ES-I3 (cell line): Measurements from ENCODE around the gene GPATCH8.

Experiments used
- H3K36me3 ChIP-seq: 2 replicates; pipeline ENCODE4 v1.6.1; 2013; ENCODE audit warnings: mild to moderate bottlenecking, low read length, control low read depth, moderate library complexity; ENCODE audit not compliant: insufficient read depth
- H3K4me1 ChIP-seq: 2 replicates; pipeline ENCODE4 v1.6.1; 2013; ENCODE audit warnings: mild to moderate bottlenecking, control low read depth, low read length; ENCODE audit not compliant: insufficient read depth
- H3K9ac ChIP-seq: 2 replicates; pipeline ENCODE4 v1.6.1; 2013; ENCODE audit warnings: low read depth, mild to moderate bottlenecking, low read length, moderate library complexity
- H3K9me3 ChIP-seq: 2 replicates; pipeline ENCODE4 v1.6.1; 2013; ENCODE audit warnings: mild to moderate bottlenecking, low read length, moderate library complexity; ENCODE audit not compliant: control insufficient read depth, insufficient read depth

The GPATCH8 gene

DNA sequence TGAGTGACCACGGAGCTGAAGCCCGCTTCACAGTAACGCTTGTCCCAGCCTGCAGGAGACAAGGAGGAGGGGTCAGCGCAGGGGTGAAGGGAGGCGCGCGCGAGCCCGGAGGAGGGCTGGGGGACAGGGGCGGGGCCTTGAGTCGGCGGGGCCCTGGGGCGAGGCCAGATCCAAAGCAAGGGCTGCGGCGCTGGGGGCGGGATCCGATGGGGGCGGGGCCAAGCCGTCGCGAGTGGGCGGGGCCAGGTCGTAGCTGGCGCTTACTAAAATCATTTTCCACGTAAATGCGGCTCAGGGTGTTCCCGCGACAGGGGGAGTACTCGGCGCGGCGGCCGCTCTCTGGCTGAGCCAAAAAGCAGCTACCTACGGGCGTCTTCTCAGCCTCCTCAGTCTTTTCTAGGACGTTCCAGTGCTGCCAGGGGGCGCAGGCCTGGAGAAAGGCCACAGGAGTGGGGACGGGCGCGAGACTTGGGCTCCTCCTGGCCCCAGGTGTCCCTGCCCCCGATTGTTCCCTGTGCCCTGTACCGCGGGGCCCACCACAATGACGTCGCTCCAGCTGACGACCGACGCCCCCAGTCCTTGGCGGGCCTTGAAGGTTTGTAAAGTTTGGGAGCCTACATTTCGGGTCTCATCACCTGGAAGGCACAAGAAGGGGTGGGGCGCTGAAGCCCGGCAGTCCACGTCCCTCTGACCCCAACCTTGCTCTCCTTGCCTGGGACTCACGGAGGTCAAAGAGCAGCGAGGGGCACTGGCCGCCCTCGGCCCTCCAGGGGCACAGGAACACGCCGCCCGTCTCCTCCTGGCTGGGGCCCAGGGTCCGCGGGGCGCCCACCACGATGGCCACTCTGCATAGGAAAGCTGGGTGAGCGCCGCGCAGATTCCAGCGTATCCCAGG, 117.7 kb downstream of the GPATCH8 start:
- Histone ChIP-seq H3K36me3 (no peaks in the 10 kb centered on the region), H3K9ac (peak overlapping the region; percentile 72), H3K9me3 (no peaks in the 10 kb centered on the region), H3K4me1 (peaks cover 16% of the 10 kb centered on the region)

DNA sequence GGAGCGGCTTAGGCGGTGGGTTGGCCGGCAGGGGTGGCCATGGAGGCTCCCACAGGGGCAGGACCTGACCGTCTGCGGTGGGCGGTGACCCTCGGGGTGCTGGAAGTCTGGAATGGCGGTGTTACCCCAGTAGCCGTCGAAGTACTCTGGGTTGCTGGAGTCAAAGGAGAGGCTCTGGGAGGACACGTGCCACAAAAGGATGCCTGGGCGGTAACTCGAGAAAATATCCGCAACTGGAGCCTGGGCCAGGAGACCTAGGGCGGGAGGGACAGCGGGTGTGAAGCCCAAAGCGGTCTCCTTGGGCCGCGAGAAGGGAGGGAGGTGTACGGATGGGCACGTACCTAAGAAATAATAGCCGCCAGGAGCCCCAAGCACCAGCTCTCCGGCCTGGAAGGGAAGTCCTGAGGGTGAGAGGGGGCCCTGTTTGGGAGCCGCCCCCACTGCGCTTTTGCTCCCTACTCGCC, 118.4 kb downstream of the GPATCH8 start:
- Histone ChIP-seq H3K9ac (peak overlapping the region; percentile 60), H3K36me3 (no peaks in the 10 kb centered on the region), H3K4me1 (peaks cover 16% of the 10 kb centered on the region), H3K9me3 (no peaks in the 10 kb centered on the region)

DNA sequence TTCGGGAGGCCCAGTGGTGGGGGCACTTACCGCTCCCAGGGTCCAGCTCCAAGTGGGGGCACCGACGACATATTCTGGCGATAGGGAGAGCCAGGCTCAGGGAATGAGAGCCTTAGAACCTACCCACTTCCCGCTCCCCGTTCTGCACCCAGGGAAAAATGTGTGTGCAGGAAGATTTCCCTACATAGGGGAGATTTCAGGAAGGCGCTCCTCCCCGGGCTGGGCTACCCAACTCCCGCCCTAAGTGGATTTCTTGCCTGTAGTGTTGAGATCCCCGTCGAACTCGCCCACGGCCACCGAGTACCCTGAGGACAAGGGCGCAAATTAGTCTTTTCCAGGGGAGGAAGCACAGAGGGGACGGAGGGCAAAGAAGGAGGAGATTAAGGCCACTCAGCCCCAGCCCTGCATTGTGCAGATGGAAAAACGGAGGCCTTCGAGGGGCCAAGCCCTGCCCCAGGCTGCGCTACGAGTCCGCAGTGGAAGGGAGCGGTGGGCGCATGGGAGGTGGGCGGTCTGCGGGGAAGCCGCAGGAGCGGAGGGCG, 118.9 kb downstream of the GPATCH8 start:
- Histone ChIP-seq H3K4me1 (peaks cover 12% of the 10 kb centered on the region; the same call in 1 of the 2 replicates), H3K36me3 (no peaks in the 10 kb centered on the region), H3K9me3 (no peaks in the 10 kb centered on the region), H3K9ac (peak overlapping the region; percentile 60)

DNA sequence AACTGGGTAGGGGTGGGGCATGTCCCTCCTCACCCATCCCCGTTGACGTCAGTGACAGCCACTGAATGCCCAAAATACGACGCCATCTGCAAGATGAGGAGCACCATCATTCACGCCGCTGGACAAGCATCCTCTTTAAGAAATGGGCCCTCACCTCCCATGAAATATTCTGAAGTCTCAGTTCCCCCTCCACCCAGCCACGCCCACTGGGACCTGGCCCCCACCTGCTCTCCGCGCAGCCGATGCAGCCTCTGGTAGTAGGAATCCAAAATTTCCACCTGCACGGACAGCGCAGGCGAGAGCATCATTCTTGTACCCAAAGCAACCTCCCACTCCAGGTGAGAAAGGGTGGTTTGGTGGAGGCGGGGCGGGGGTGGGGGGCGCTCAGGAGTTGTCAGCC, 119.3 kb downstream of the GPATCH8 start:
- H3K9ac ChIP-seq = no peak overlapping the region
- H3K9me3 ChIP-seq = no peaks in the 10 kb centered on the region
- peaks cover 11% of the 10 kb centered on the region; the same call in 1 of the 2 replicates for H3K4me1 ChIP-seq
- no peaks in the 10 kb centered on the region for H3K36me3 ChIP-seq

DNA sequence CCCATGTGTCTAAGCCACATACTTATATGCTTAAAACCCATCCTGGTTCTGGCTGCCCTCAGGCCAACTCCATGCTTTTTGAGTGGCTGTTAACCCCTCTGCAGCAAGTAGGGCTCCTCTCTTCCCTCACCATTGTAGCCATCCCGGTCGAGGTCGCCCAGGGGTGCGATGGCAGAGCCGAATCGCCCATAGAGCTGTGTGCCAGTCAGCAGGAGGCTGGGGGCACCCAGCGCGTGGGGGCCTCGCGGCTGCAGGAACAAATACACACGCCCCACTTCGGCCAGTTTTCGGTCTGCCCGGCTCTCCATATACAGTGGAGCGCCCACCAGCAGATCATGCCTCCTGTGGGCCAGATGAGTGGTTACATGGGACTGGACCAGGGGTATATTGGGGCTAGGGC, 119.8 kb downstream of the GPATCH8 start:
- Histone ChIP-seq H3K36me3 (no peaks in the 10 kb centered on the region), H3K9ac (no peak overlapping the region), H3K4me1 (peaks cover 11% of the 10 kb centered on the region; the same call in 1 of the 2 replicates), H3K9me3 (no peaks in the 10 kb centered on the region)

DNA sequence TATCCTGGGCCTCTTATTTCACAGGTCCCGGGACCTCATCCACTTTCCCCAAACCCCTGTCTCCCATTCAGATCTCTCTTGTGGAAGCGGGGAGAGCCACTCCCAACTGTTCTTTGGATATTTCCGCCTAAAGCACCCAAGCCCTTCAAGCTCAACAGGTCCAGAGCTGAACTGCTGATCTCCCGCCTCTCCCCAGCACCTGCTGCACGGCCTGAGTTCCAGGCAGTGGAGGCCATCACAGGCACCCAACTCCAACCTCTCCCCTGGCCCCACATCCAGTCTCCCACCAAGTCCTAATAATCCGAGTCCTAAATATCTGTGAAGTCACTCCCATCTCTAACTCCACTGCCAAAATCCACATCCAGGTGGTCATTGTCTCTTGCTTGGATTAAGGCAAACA, 120.3 kb downstream of the GPATCH8 start:
- no peak overlapping the region for H3K9ac ChIP-seq
- H3K36me3 ChIP-seq = no peaks in the 10 kb centered on the region
- peaks cover 11% of the 10 kb centered on the region; the same call in 1 of the 2 replicates for H3K4me1 ChIP-seq
- H3K9me3 ChIP-seq = no peaks in the 10 kb centered on the region

DNA sequence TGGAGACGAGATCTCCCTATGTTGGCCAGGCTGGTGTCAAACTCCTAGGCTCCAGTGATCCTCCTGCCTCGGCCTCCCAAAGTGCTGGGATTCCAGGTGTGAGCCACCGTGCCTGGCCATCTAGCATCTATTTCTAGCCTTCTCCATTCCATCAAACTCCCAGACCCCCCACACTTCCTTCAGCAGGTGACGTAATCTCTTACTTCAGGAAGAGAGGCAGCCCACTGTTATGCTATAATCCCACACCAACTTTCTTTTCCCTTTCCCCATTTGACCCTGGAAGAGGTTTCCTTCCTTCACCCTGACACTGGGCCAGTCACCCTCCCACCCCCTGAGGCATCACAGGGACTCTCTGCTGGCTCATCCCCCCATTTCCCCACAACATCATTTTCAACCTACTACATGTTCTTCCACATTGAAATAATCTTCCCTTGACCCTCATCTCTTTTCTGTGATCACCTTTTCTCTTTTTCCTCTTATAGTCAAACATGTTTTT, 121.3 kb downstream of the GPATCH8 start:
- H3K9ac ChIP-seq = no peak overlapping the region
- no peaks in the 10 kb centered on the region for H3K36me3 ChIP-seq
- peaks cover 11% of the 10 kb centered on the region; the same call in 1 of the 2 replicates for H3K4me1 ChIP-seq
- no peaks in the 10 kb centered on the region for H3K9me3 ChIP-seq

DNA sequence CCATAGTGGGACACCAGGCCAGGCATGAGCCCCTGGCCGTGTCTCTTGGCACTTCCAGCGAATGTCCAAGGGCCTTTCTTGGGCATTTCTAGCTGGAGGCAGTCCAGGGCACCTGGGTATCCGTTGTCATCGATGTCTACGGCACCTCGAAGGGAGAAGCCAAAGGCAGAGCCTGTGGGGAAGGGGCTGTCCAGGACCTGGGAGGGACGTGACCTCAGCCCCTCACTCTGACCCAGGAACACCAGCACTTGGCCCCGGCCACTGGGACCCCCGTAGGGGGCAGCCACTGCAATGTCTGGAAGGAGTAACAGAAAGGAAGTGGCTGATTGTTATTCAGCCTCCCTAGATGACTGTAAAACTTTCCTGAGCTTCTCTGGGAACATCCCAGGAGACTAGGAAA, 122.4 kb downstream of the GPATCH8 start:
- no peak overlapping the region for H3K9ac ChIP-seq
- no peaks in the 10 kb centered on the region for H3K9me3 ChIP-seq
- H3K4me1 ChIP-seq = peaks cover 11% of the 10 kb centered on the region; the same call in 1 of the 2 replicates
- H3K36me3 ChIP-seq = no peaks in the 10 kb centered on the region

DNA sequence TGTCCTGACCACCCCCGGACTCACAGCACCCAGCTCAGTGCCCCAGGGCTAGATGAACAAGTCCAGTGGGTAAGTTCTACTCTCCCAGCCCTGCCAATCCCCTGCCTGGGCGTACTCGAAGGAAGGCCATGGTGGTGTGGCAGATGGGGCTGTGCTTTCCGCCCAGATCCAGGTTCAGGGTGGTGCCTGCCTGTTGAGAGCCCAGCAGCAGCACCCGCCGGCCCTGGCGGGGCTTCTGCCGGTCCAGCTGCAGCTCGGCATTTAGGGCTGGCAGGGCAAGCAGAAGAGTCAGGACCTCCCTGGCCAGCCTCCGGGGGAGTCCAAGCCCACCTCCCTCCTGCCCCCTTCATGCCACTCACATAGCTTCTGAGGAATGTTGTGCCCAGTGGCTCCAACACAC, 123.3 kb downstream of the GPATCH8 start:
- Histone ChIP-seq H3K9ac (no peak overlapping the region), H3K36me3 (no peaks in the 10 kb centered on the region), H3K9me3 (no peaks in the 10 kb centered on the region), H3K4me1 (peaks cover 11% of the 10 kb centered on the region; the same call in 1 of the 2 replicates)

DNA sequence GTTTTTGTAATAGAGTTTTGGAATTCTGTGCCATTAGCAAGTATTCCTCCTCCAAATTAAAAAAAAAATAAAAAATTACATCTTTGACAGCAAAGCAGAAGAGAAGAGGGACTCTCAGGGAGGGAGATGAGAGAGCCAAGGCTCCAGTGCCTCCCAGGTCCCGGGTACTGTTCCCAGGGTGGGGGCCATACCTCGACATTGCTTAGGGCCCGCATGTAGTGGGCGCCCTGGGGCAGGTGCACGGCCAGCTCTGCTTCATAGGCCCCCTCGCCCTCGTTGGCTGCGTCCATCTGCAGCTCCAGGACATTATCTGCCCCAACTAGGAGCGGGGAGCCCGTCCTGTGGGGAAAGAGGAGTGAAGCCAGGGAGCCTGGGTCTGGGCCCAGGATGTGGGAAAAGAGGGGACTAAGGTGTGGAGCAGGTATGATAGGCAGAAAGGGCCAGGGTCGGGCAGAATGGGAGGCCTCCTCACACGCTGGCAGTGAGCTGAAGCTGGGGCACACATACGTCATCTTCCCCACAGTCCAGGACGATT, 125.0 kb downstream of the GPATCH8 start:
- Histone ChIP-seq H3K9me3 (no peaks in the 10 kb centered on the region), H3K4me1 (peaks cover 15% of the 10 kb centered on the region; the same call in 1 of the 2 replicates), H3K9ac (no peak overlapping the region), H3K36me3 (no peaks in the 10 kb centered on the region)

DNA sequence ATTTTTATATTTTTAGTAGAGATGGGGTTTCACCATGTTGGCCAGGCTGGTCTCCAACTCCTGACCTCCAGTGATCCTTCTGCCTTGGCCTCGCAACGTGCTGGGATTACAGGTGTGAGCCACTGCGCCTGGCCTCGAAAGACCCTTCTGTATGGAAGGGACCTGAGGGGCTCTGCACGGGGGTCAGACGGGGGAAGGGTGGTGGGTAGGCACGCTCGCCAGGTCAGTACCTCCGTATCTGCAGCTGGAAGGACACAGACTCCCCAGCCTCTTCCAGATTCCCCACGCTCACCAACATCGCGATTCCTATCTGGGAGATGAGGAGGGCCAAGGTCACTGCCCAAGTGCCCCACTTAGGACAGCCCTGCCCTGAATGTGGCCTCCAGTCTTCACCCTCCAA, 126.4 kb downstream of the GPATCH8 start:
- Histone ChIP-seq H3K36me3 (no peaks in the 10 kb centered on the region), H3K9ac (no peak overlapping the region), H3K9me3 (no peaks in the 10 kb centered on the region), H3K4me1 (peaks cover 15% of the 10 kb centered on the region; the same call in 1 of the 2 replicates)

DNA sequence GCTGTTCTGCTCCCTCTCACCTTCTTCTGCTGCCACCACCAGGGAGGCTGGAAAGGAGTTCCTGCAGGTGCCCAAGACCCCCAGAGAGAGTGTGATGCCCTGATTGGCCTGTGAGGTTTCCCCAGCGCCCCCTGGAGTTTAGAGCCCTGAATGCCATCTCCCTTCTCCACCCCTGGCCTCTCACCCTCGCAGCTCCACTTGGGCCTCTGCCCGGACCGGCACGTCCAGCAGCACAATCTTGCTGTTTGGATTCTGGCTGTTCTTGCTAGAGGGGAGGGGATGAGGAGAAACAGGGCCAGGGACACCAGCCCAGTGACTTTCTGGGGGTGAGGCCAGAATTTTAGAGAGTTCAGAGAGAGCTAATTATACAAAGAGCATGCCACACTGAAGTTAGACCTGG, 127.1 kb downstream of the GPATCH8 start:
- peak overlapping the region; percentile 32; the same call in 1 of the 2 replicates for H3K9ac ChIP-seq
- no peaks in the 10 kb centered on the region for H3K36me3 ChIP-seq
- no peaks in the 10 kb centered on the region for H3K9me3 ChIP-seq
- H3K4me1 ChIP-seq = peaks cover 15% of the 10 kb centered on the region; the same call in 1 of the 2 replicates

DNA sequence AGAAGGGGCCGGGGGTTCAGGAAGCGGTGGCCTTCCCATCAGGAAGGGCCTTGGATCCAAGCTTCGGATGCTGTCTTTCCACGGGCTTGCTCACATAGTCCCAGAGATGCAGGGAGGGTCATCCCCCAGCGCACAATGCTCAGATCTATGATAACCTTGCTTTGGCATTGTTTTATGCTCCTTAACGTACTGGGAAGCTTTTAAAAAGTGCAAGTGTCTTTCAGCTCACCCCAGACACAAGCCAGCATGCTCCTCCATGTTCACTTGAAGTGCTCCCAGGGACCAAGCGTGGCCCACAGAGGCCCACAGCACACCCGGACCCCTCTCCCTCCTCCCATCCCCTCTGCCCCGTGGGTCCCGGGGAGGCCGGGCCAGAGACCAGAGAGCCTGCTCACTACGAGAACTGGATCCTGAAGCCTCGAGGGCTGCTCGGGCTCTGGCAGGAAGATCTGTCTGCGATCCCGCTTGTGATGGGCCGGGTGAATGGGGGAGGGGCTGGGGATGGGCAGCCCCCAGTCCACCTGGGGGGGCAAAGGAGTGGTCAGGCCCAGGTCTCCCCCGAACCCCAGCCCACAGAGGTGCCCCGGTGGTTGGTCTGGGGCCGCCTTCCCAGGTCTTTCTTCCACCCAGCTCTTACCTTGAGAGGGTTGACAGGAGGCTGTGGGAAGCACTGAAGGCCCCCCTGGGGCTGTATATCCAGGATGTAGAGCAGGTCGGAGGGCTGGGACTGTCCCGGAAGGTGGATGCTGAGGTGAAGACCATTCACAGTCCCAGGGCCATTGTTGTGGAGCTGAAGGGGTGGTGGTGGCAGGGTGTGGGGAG, 127.8 kb downstream of the GPATCH8 start:
- Histone ChIP-seq H3K4me1 (peaks cover 9% of the 10 kb centered on the region; the same call in 1 of the 2 replicates), H3K9ac (peak overlapping the region; percentile 32; the same call in 1 of the 2 replicates), H3K36me3 (no peaks in the 10 kb centered on the region), H3K9me3 (no peaks in the 10 kb centered on the region)
